B cell (primary cell): Measurements from ENCODE around the gene RCE1. TPM values are rescaled to one million over a fixed set of nuclear protein-coding genes. Genes with fewer than 3 reads are reported as not detected.
"Not testable (repeated sequence)": the region's sequence is repeated elsewhere in the genome, so short reads cannot be mapped to it uniquely, and the experiment has no call there.

Source experiments
- ATAC-seq: fragments of 200-7000 bp; cut with Tn5 transposase; one replicate; pipeline ENCODE4 v1.10.0; 2021; ENCODE audit warnings: low read depth, mild to moderate bottlenecking, moderate number of reproducible peaks, moderate library complexity
- CTCF ChIA-PET: fragments of 350-600 bp; sonication (Branson Sonifier 250); formaldehyde crosslinking; loops from one replicate; lab custom pipeline; 2021; ENCODE audit warnings: antibody characterized with exemption, inconsistent platforms; lab: Charles Lee
- POLR2A ChIA-PET: fragments of 350-600 bp; sonication (Branson Sonifier 250); formaldehyde crosslinking; loops from one replicate; lab custom pipeline; 2021; ENCODE audit warnings: antibody characterized with exemption; lab: Charles Lee
- DNase-seq: peaks from one replicate; pipeline ENCODE4 v3.0.0; 2013
- H2AFZ ChIP-seq: 2 replicates; pipeline ENCODE4 v1.6.1; 2012; ENCODE audit warnings: mild to moderate bottlenecking, low read depth, low read length; ENCODE audit not compliant: insufficient read depth, poor library complexity, severe bottlenecking
- H3K27ac ChIP-seq, 2 donors: 1 replicate in 1 of 2; 2 replicates in 1 of 2; pipeline ENCODE4 v1.5.1; 2012 to 2013; ENCODE audit warnings: low read length in 2 of 2, mild to moderate bottlenecking in 2 of 2, moderate library complexity in 1 of 2
- H3K27me3 ChIP-seq, 4 experiments: fragments of 200-600 bp in 1 of 4; sonication (generic) in 1 of 4; replicated peaks in 1 of 4; 1 replicate in 2 of 4; 2 replicates in 2 of 4; pipeline versions ENCODE4 v1.6.1 to v1.7.0; 2013 to 2016; ENCODE audit warnings: low read length in 3 of 4, mild to moderate bottlenecking in 2 of 4, mixed read lengths in 1 of 4, moderate library complexity in 1 of 4; ENCODE audit not compliant: insufficient read depth in 4 of 4, control insufficient read depth in 3 of 4; ENCODE audit errors: control extremely low read depth in 1 of 4
- H3K36me3 ChIP-seq, 2 experiments: replicated peaks in 1 of 2; 1 replicate in 1 of 2; 2 replicates in 1 of 2; pipeline versions ENCODE4 v1.6.1 to v1.7.1; 2013; ENCODE audit warnings: low read length in 1 of 2; ENCODE audit not compliant: insufficient read depth in 2 of 2, control insufficient read depth in 1 of 2; ENCODE audit errors: control extremely low read depth in 1 of 2, extremely low read depth in 1 of 2
- H3K4me1 ChIP-seq, 2 donors: fragments of 200-600 bp in 1 of 2; sonication (generic) in 1 of 2; 1 replicate in 1 of 2; 2 replicates in 1 of 2; pipeline versions ENCODE4 v1.5.1 to v1.6.1; 2013 to 2017; ENCODE audit warnings: low read length in 2 of 2; ENCODE audit not compliant: control insufficient read depth in 2 of 2, insufficient read depth in 2 of 2
- H3K4me2 ChIP-seq: replicated peaks from 2 replicates; pipeline ENCODE3; 2012; ENCODE audit warnings: mild to moderate bottlenecking, low read depth, low read length; ENCODE audit not compliant: poor library complexity, severe bottlenecking
- H3K4me3 ChIP-seq, 5 experiments: fragments of 200-600 bp in 1 of 5; sonication (generic) in 1 of 5; 1 replicate in 3 of 5; 2 replicates in 2 of 5; pipeline versions ENCODE4 v1.5.1 to v1.7.0; 2011 to 2016; ENCODE audit warnings: low read length in 4 of 5, mild to moderate bottlenecking in 4 of 5, low read depth in 2 of 5, control low read depth in 1 of 5, moderate library complexity in 1 of 5; ENCODE audit not compliant: insufficient read depth in 1 of 5; ENCODE audit errors: control extremely low read depth in 1 of 5, extremely low read depth in 1 of 5
- H3K79me2 ChIP-seq: fragments of 200-600 bp; sonication (generic); one replicate; pipeline ENCODE4 v1.6.0; 2016; ENCODE audit warnings: low read length; ENCODE audit not compliant: control insufficient read depth, insufficient read depth
- H3K9ac ChIP-seq: fragments of 200-600 bp; sonication (generic); 2 replicates; pipeline ENCODE4 v1.6.1; 2017; ENCODE audit warnings: mild to moderate bottlenecking, low read length, moderate library complexity
- H3K9me3 ChIP-seq, 3 donors: one replicate each; pipeline versions ENCODE4 v1.6.1 to v1.7.1; 2013; ENCODE audit warnings: low read length in 2 of 3; ENCODE audit not compliant: control insufficient read depth in 2 of 3, insufficient read depth in 1 of 3; ENCODE audit errors: control extremely low read depth in 1 of 3
- H4K20me1 ChIP-seq: 2 replicates; pipeline ENCODE4 v1.6.0; 2012; ENCODE audit warnings: mild to moderate bottlenecking, low read length; ENCODE audit not compliant: insufficient read depth, control insufficient read depth, poor library complexity, severe bottlenecking
- H3K27ac Mint-ChIP-seq: one replicate; pipeline ENCODE4 v1.8.0; 2021; ENCODE audit warnings: mixed read lengths
- H3K27me3 Mint-ChIP-seq: one replicate; pipeline ENCODE4 v1.8.0; 2021; ENCODE audit warnings: mixed read lengths
- H3K4me1 Mint-ChIP-seq: one replicate; pipeline ENCODE4 v1.8.0; 2021; ENCODE audit warnings: mixed read lengths
- H3K4me3 Mint-ChIP-seq: one replicate; pipeline ENCODE4 v1.8.0; 2021; ENCODE audit warnings: mixed read lengths
- H3K9me3 Mint-ChIP-seq: one replicate; pipeline ENCODE4 v1.8.0; 2022; ENCODE audit warnings: mixed read lengths; ENCODE audit not compliant: insufficient read depth
- CTCF ChIP-seq: fragments of 200-600 bp; IDR thresholded peaks from one replicate; pipeline ENCODE4 v1.8.0; 2022; ENCODE audit warnings: antibody characterized with exemption, mild to moderate bottlenecking
- EZH2 ChIP-seq: IDR thresholded peaks from 2 replicates; pipeline ENCODE4 v1.6.1; 2012; ENCODE audit warnings: borderline replicate concordance, low read depth, mild to moderate bottlenecking, moderate library complexity, low read length; ENCODE audit not compliant: insufficient read depth, poor library complexity, severe bottlenecking
- WGBS: methylation state at CpG from one replicate; pipeline ENCODE4 v1.1.5; 2013; ENCODE audit warnings: missing lambda C conversion rate; ENCODE audit not compliant: insufficient coverage; 5-methylcytosine and 5-hydroxymethylcytosine counted together
- intact Hi-C: fragments of 100-400 bp; cut with micrococcal nuclease; formaldehyde crosslinking; loops from one replicate; pipeline ENCODE4 v1.10.0; 2022
- polyA plus RNA-seq: library from polyadenylated mRNA; depleted of rRNA; stranded (reverse); fragments of >200 nt; gene quantifications from 2 replicates; pipeline ENCODE4 v1.2.3, GENCODE V29; 2012
- total RNA-seq, 2 donors: library from RNA; stranded (reverse); fragments of 120-200 nt in 1 of 2; gene quantifications; 1 replicate in 1 of 2; 2 replicates in 1 of 2; pipeline versions ENCODE4 v1.2.3 to v1.2.4, GENCODE V29; 2013 to 2022

The RCE1 gene
- total and polyA plus RNA-seq, 2 donors (not counting 1 experiment from before 2014, with no cell fraction given) = 31.6 to 59.7 TPM

- WGBS = no CpG with 5 or more reads among the region's 4 CpGs
- ChIA-PET CTCF (interaction anchor here (0.6 to 1.1 kb wide), 3 partner anchors 28 to 89 kb away, joined by 3 to 4 read pairs (median 4); no protein-coding TSS in a partner anchor), POLR2A (no interaction called here)
- no peak overlapping the region for H3K27ac ChIP-seq
- H4K20me1 ChIP-seq = no peaks in the 10 kb centered on the region
- H3K27me3 ChIP-seq = no peaks in the 10 kb centered on the region
- intact Hi-C loops = no loop called here
- no peak overlapping the region for H3K27ac Mint-ChIP-seq
- no peak for ATAC-seq
- H3K4me1 ChIP-seq = no peaks in the 10 kb centered on the region
- H3K9ac ChIP-seq = no peak overlapping the region
- no peaks in the 10 kb centered on the region for H3K9me3 ChIP-seq
- no peaks in the 10 kb centered on the region for H3K9me3 Mint-ChIP-seq
- H3K4me3 Mint-ChIP-seq = no peak overlapping the region
- no peak overlapping the region for H3K4me3 ChIP-seq
- H2AFZ ChIP-seq = no peak overlapping the region
- H3K4me1 Mint-ChIP-seq = no peaks in the 10 kb centered on the region
- peaks cover 3% of the 10 kb centered on the region for H3K79me2 ChIP-seq
- no peak overlapping the region for H3K4me2 ChIP-seq
- TF ChIP-seq EZH2 = no peak
- TF ChIP-seq CTCF = no peak
- H3K36me3 ChIP-seq = peaks cover 0 to 24% of the 10 kb centered on the region in 2 experiments
- no peaks in the 10 kb centered on the region for H3K27me3 Mint-ChIP-seq
- DNase-seq = no peak
Observed at GRCh38 chr11:66823700-66824099, 19.5 kb upstream of the RCE1 start.

GRCh38 chr11:66824573-66824972 lies 18.7 kb upstream of the RCE1 start:
- H3K4me3 ChIP-seq, intact Hi-C loops, H3K4me3 Mint-ChIP-seq, ATAC-seq, H3K9me3 Mint-ChIP-seq, H3K4me1 ChIP-seq, H3K9me3 ChIP-seq, H3K27ac Mint-ChIP-seq, H3K4me2 ChIP-seq, H2AFZ ChIP-seq, H3K27me3 ChIP-seq, H3K27me3 Mint-ChIP-seq, H3K27ac ChIP-seq, H3K4me1 Mint-ChIP-seq, DNase-seq, POLR2A ChIA-PET, H4K20me1 ChIP-seq, H3K9ac ChIP-seq, H3K79me2 ChIP-seq: not testable (repeated sequence)
- 100% methylated on average over 1 of the region's 4 CpGs for WGBS
- CTCF ChIA-PET = interaction anchor here (0.6 to 1.0 kb wide), 2 partner anchors 28 to 90 kb away, joined by 4 read pairs; no protein-coding TSS in a partner anchor
- H3K36me3 ChIP-seq = peaks cover 0 to 25% of the 10 kb centered on the region in 2 experiments
